Mesenchymal stem cell (in vitro differentiated cells and primary cell): ENCODE data around the gene B3GALT4.

Source experiments
- DNase-seq: peaks from one replicate; pipeline ENCODE4 v3.0.0-alpha.2; 2013
- H2AFZ ChIP-seq: one replicate; pipeline ENCODE4 v1.6.1; 2013; ENCODE audit warnings: low read depth, mild to moderate bottlenecking, control low read depth, inconsistent platforms, low read length, moderate library complexity
- H2AK5ac ChIP-seq: 2 replicates; pipeline ENCODE4 v1.6.1; 2013; ENCODE audit warnings: low read length, moderate library complexity, mild to moderate bottlenecking, inconsistent platforms; ENCODE audit not compliant: severe bottlenecking
- H2BK120ac ChIP-seq: one replicate; pipeline ENCODE4 v1.6.1; 2013; ENCODE audit warnings: low read depth, mild to moderate bottlenecking, inconsistent platforms, low read length, moderate library complexity
- H2BK12ac ChIP-seq, 2 experiments: one replicate each; pipeline ENCODE4 v1.6.1; 2013; ENCODE audit warnings: inconsistent platforms in 2 of 2, low read length in 2 of 2, mild to moderate bottlenecking in 2 of 2, moderate library complexity in 2 of 2, control low read depth in 1 of 2
- H2BK15ac ChIP-seq: one replicate; pipeline ENCODE4 v1.6.1; 2013; ENCODE audit warnings: mild to moderate bottlenecking, low read depth, inconsistent platforms; ENCODE audit not compliant: poor library complexity, severe bottlenecking
- H2BK5ac ChIP-seq: 2 replicates; pipeline ENCODE4 v1.6.1; 2013; ENCODE audit warnings: low read depth, mild to moderate bottlenecking, low read length, control low read depth, inconsistent platforms; ENCODE audit not compliant: poor library complexity, severe bottlenecking
- H3K14ac ChIP-seq, 2 experiments: one replicate each; pipeline ENCODE4 v1.6.1; 2013; ENCODE audit warnings: inconsistent platforms in 2 of 2, low read length in 2 of 2, control low read depth in 1 of 2, mild to moderate bottlenecking in 1 of 2, moderate library complexity in 1 of 2
- H3K18ac ChIP-seq, 2 experiments: one replicate each; pipeline ENCODE4 v1.6.1; 2013; ENCODE audit warnings: inconsistent platforms in 2 of 2, low read length in 2 of 2, control low read depth in 1 of 2, low read depth in 1 of 2, mild to moderate bottlenecking in 1 of 2
- H3K23ac ChIP-seq, 2 experiments: one replicate each; pipeline ENCODE4 v1.6.1; 2013; ENCODE audit warnings: inconsistent platforms in 2 of 2, low read length in 2 of 2, mild to moderate bottlenecking in 2 of 2, moderate library complexity in 2 of 2, control low read depth in 1 of 2
- H3K27ac ChIP-seq: 2 replicates; pipeline ENCODE4 v1.5.1; 2013; ENCODE audit warnings: mild to moderate bottlenecking, moderate library complexity, low read length, control low read depth, inconsistent platforms; ENCODE audit not compliant: poor library complexity, severe bottlenecking
- H3K27me3 ChIP-seq, 2 experiments: 2 replicates each; pipeline versions ENCODE4 v1.6.1 to v1.7.0; 2013; ENCODE audit warnings: low read length in 2 of 2, mild to moderate bottlenecking in 2 of 2, moderate library complexity in 2 of 2, control low read depth in 1 of 2, inconsistent platforms in 1 of 2; ENCODE audit not compliant: control insufficient read depth in 1 of 2, insufficient read depth in 1 of 2
- H3K36me3 ChIP-seq, 2 experiments: 2 replicates each; pipeline versions ENCODE4 v1.6.1 to v1.7.0; 2013; ENCODE audit warnings: low read length in 2 of 2, control low read depth in 1 of 2, inconsistent platforms in 1 of 2, low read depth in 1 of 2, mild to moderate bottlenecking in 1 of 2; ENCODE audit not compliant: insufficient read depth in 2 of 2, control insufficient read depth in 1 of 2
- H3K4ac ChIP-seq, 2 experiments: one replicate each; pipeline ENCODE4 v1.6.1; 2013; ENCODE audit warnings: inconsistent platforms in 2 of 2, low read length in 2 of 2, mild to moderate bottlenecking in 2 of 2, moderate library complexity in 2 of 2, control low read depth in 1 of 2, low read depth in 1 of 2
- H3K4me1 ChIP-seq: 2 replicates; pipeline ENCODE4 v1.6.1; 2013; ENCODE audit warnings: low read depth, low read length, control low read depth; ENCODE audit not compliant: control insufficient read depth, insufficient read depth
- H3K4me2 ChIP-seq: 2 replicates; pipeline ENCODE4 v1.6.1; 2013; ENCODE audit warnings: low read length, mild to moderate bottlenecking, inconsistent platforms; ENCODE audit not compliant: poor library complexity, severe bottlenecking
- H3K4me3 ChIP-seq, 2 experiments: 2 replicates each; pipeline versions ENCODE4 v1.5.1 to v1.7.0; 2013; ENCODE audit warnings: low read length in 2 of 2, mild to moderate bottlenecking in 2 of 2, control low read depth in 1 of 2, low read depth in 1 of 2; ENCODE audit not compliant: insufficient read depth in 1 of 2
- H3K79me1 ChIP-seq: replicated peaks from 2 replicates; pipeline ENCODE4 v1.6.1; 2013; ENCODE audit warnings: mild to moderate bottlenecking, control low read depth, low read length, inconsistent platforms; ENCODE audit not compliant: poor library complexity, severe bottlenecking
- H3K9ac ChIP-seq: 2 replicates; pipeline ENCODE4 v1.7.0; 2013; ENCODE audit warnings: mild to moderate bottlenecking, low read length, moderate library complexity
- H3K9me3 ChIP-seq: 2 replicates; pipeline ENCODE4 v1.7.0; 2013; ENCODE audit warnings: mild to moderate bottlenecking, low read length; ENCODE audit not compliant: control insufficient read depth
- H4K8ac ChIP-seq: one replicate; pipeline ENCODE4 v1.6.1; 2013; ENCODE audit warnings: inconsistent platforms, mild to moderate bottlenecking, low read length, moderate library complexity
- H4K91ac ChIP-seq: one replicate; pipeline ENCODE4 v1.6.1; 2013; ENCODE audit warnings: mild to moderate bottlenecking, low read length, inconsistent platforms
- WGBS: methylation state at CpG from one replicate; pipeline ENCODE4 v1.1.7; 2013; ENCODE audit warnings: mixed read lengths; 5-methylcytosine and 5-hydroxymethylcytosine counted together

Gene B3GALT4

GRCh38 chr6:33298773-33299236 is 21.9 kb downstream of the B3GALT4 start, which contains the start of gene RGL2:
Gene RGL2, minus strand, starts transcription at chr6:33298942. Its CDS starts 332 bp downstream, at chr6:33298610.
- H2AFZ ChIP-seq = no peak within 1 kb of the TSS
- H3K27me3 ChIP-seq = no peaks in the 10 kb centered on the region
- peak within 1 kb of the TSS; percentile 85 for H2AK5ac ChIP-seq
- H2BK5ac ChIP-seq = peak within 1 kb of the TSS; percentile 84
- 0% methylated on average over 12 of the region's 34 CpGs for WGBS
- peak within 1 kb of the TSS; percentile 99 for H3K9ac ChIP-seq
- H3K4me1 ChIP-seq = peaks cover 17% of the 10 kb centered on the region
- peak within 1 kb of the TSS; percentile 91 to 98 for H3K18ac ChIP-seq
- H2BK15ac ChIP-seq = peak within 1 kb of the TSS; percentile 96
- H2BK120ac ChIP-seq = peak within 1 kb of the TSS; percentile 89
- H3K79me1 ChIP-seq = peaks cover 29% of the 10 kb centered on the region
- H3K9me3 ChIP-seq = no peaks in the 10 kb centered on the region
- H2BK12ac ChIP-seq = peak within 1 kb of the TSS; percentile 38 to 43
- peak within 1 kb of the TSS; percentile 93 for H3K4me2 ChIP-seq
- peak; percentile 72 for DNase-seq
- H3K4me3 ChIP-seq = peak within 1 kb of the TSS; percentile 89 to 90
- peak within 1 kb of the TSS; percentile 91 for H4K91ac ChIP-seq
- H3K14ac ChIP-seq = peak within 1 kb of the TSS; percentile 59 to 96
- peaks cover 28 to 45% of the 10 kb centered on the region in 2 experiments for H3K36me3 ChIP-seq
- peak within 1 kb of the TSS; percentile 76 to 97 for H3K4ac ChIP-seq
- peak within 1 kb of the TSS; percentile 51 to 99 for H3K23ac ChIP-seq
- H4K8ac ChIP-seq = peak within 1 kb of the TSS; percentile 95
- H3K27ac ChIP-seq = peak within 1 kb of the TSS; percentile 99

GRCh38 chr6:33299237-33299944 is 22.5 kb downstream of the B3GALT4 start:
- H3K9me3 ChIP-seq = no peaks in the 10 kb centered on the region
- peak overlapping the region; percentile 59 to 96 for H3K14ac ChIP-seq
- H3K18ac ChIP-seq = peak overlapping the region; percentile 91 to 98
- H2AK5ac ChIP-seq = peak overlapping the region; percentile 85
- no peak overlapping the region for H2AFZ ChIP-seq
- peak overlapping the region; percentile 91 for H4K91ac ChIP-seq
- peak overlapping the region; percentile 74 for H3K4me2 ChIP-seq
- peak; percentile 97 for DNase-seq
- peak overlapping the region; percentile 96 for H2BK15ac ChIP-seq
- peaks cover 34% of the 10 kb centered on the region for H3K79me1 ChIP-seq
- peak overlapping the region; percentile 76 to 97 for H3K4ac ChIP-seq
- H3K23ac ChIP-seq = peak overlapping the region; percentile 51 to 99
- peaks cover 32 to 45% of the 10 kb centered on the region in 2 experiments for H3K36me3 ChIP-seq
- peak overlapping the region; percentile 99 for H3K27ac ChIP-seq
- peak overlapping the region; percentile 95 for H4K8ac ChIP-seq
- peak overlapping the region; percentile 99 for H3K9ac ChIP-seq
- no peaks in the 10 kb centered on the region for H3K27me3 ChIP-seq
- WGBS = under 1% methylated on average over 53 of the region's 54 CpGs
- peak overlapping the region; percentile 84 for H2BK5ac ChIP-seq
- H3K4me1 ChIP-seq = peaks cover 17% of the 10 kb centered on the region
- H3K4me3 ChIP-seq = peak overlapping the region; percentile 89 to 90
- H2BK120ac ChIP-seq = peak overlapping the region; percentile 89
- peak overlapping the region; percentile 32 to 38 for H2BK12ac ChIP-seq

GRCh38 chr6:33301877-33302276 is 25.0 kb downstream of the B3GALT4 start:
- DNase-seq = no peak
- Histone ChIP-seq H3K36me3 (peaks cover 26 to 46% of the 10 kb centered on the region in 2 experiments), H2BK120ac (no peak overlapping the region), H2AK5ac (no peak overlapping the region), H4K8ac (no peak overlapping the region), H3K4ac (no peak overlapping the region), H2BK12ac (no peak overlapping the region), H2AFZ (no peak overlapping the region), H3K18ac (no peak overlapping the region), H3K27ac (no peak overlapping the region), H3K79me1 (peaks cover 29% of the 10 kb centered on the region), H3K4me2 (no peak overlapping the region), H3K27me3 (no peaks in the 10 kb centered on the region), H3K9me3 (no peaks in the 10 kb centered on the region), H4K91ac (no peak overlapping the region), H3K14ac (no peak overlapping the region), H3K23ac (no peak overlapping the region), H2BK15ac (no peak overlapping the region), H3K4me1 (peaks cover 16% of the 10 kb centered on the region), H3K4me3 (no peak overlapping the region), H2BK5ac (no peak overlapping the region), H3K9ac (peak overlapping the region; percentile 22)
- 100% methylated on average over 1 of the region's 3 CpGs for WGBS

- WGBS = 98% methylated on average over 16 of the region's 16 CpGs
- Histone ChIP-seq H2BK12ac (no peak overlapping the region), H3K27ac (no peak overlapping the region), H3K9me3 (no peaks in the 10 kb centered on the region), H3K4ac (no peak overlapping the region), H3K79me1 (peaks cover 23% of the 10 kb centered on the region), H2BK15ac (no peak overlapping the region), H2BK5ac (no peak overlapping the region), H3K4me1 (peaks cover 5% of the 10 kb centered on the region), H3K4me2 (no peak overlapping the region), H3K27me3 (no peaks in the 10 kb centered on the region), H3K14ac (no peak overlapping the region), H2BK120ac (no peak overlapping the region), H2AK5ac (no peak overlapping the region), H4K8ac (no peak overlapping the region), H3K23ac (no peak overlapping the region), H3K18ac (no peak overlapping the region), H4K91ac (no peak overlapping the region), H3K4me3 (no peak overlapping the region), H3K36me3 (peaks cover 29 to 58% of the 10 kb centered on the region in 2 experiments), H3K9ac (no peak overlapping the region), H2AFZ (no peak overlapping the region)
- DNase-seq = no peak
Measured at GRCh38 chr6:33304216-33304615, 27.3 kb downstream of the B3GALT4 start.
